Forelimb muscle (tissue), 1 donor: Measurements from ENCODE around the gene LAMTOR4. TPM values are rescaled to one million over a fixed set of nuclear protein-coding genes. Genes with fewer than 3 reads are reported as not detected.

Experiments
- DNase-seq: peaks from one replicate; pipeline ENCODE4 v3.0.0-alpha.2; 2013; ENCODE audit warnings: low read depth
- polyA plus RNA-seq: library from polyadenylated mRNA; unstranded; fragments of 120-200 nt; gene quantifications from one replicate; pipeline ENCODE4 v1.2.1, GENCODE V29; 2013; ENCODE audit not compliant: insufficient read length

The LAMTOR4 gene
- polyA plus RNA-seq, 1 donor: 54.1 TPM

DNA sequence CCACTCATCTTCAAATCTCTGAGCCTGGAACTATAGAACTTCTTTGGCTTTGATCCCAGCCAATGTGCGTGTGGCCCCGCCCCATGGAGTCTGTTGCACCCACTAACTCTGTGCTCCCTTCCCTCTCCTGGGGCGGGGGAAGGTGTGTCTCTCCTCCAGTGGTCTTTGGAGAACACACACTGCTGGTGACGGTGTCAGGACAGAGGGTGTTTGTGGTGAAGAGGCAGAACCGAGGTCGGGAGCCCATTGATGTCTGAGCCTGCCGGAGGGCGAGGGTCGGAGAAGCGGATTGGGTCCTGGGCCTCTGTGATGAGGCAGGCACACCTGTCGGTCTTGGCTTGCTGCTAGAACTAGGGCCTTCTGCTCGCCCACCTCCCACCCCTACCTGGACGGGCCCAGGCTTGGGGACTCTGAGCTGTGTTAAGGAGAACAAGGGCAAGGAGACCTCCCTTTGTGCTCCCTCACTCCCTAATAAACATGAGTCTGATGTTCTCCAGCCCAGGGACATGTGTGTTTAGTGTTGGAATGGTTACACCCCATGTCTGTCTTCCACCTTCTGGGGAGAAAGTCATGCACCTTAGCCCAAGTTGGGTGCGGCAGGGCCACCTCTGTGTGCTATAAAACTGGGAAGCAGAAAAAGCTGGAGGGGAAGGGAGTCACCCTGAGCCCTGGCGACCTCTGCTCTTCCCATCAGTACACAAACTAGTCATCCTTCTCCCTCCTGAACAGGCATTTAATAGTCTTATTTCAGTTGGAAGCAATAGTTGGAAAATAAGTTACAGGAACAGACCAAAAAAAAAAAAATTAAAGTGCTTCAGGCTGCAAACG is 5.2 kb downstream of the LAMTOR4 start:
- DNase-seq: no peak

DNA sequence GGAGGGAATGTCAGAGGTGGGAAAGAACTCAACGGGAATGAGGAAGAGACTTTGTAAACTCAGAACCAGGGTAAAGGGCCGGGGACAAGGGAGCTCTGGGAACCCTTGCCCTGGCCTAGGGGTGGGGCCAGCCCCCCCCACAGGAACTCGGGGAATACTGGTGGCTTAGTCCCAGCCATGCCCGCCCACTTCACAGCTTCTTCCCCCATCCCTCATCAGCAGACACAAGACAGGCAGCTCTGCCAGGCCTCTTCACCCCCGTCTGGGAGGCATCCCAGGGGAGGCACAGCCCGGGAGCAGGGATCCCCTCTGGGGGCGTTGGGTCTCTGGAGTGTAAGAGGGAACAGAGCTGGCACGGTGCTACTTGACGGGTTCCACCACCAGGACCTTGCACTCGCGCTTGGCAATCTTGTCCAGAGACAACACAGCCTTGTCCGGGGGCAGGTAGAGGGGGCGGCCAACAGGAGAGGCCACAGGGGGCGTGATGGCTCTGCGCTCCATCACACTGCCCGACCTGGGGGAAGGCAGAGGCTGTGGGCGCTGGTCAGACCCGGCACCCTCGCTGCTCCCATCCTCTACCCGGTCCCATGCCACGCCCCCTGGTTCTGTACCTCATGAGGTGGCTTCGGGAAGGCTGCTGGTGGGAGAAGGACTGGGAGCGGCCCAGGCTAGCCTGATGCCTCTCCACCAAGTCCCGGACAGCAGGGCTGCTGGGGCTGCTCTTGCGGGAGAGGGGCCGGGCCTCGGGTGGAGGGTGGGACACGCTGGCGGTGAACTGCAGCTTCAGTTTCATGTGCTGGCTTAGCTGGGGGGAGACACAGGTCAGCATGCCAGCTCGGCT is 6.2 kb downstream of the LAMTOR4 start:
- DNase-seq: no peak

DNA sequence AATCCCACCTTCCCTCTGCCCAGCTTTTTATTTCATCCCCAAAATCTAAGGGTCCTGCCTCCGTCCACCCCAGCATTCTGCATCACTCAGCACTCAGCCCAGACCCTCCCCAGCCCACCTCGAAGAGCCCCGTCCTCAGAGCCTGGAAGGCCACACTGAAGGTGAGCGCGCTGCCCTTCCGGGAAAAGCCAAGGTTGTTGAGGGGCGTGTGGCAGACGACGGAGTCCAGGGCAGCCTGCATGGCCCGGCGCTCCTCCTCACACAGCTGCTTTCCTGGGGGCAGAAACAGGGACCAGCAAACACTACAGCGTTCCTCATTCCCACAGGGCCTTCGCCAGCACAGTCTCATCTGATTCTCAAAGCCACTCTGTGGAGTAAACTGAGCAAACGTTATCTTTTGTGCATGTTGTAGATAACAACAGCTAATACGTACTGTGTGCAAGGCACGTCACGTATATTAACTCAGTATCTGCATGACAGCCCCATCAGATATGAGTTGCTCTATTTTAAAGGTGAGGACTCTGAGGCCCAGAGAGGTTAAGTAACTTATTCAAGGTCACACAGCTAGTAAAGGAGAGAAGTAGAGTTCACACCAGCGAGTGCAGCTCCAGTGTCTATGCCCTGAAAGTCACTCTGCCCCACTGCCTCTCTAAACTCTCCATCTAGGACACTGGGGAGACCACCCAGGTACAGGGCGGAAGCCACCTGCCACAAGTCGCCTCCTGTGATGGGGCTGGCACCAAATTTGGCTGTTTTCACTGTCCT is 7.0 kb downstream of the LAMTOR4 start:
- DNase-seq: no peak

DNA sequence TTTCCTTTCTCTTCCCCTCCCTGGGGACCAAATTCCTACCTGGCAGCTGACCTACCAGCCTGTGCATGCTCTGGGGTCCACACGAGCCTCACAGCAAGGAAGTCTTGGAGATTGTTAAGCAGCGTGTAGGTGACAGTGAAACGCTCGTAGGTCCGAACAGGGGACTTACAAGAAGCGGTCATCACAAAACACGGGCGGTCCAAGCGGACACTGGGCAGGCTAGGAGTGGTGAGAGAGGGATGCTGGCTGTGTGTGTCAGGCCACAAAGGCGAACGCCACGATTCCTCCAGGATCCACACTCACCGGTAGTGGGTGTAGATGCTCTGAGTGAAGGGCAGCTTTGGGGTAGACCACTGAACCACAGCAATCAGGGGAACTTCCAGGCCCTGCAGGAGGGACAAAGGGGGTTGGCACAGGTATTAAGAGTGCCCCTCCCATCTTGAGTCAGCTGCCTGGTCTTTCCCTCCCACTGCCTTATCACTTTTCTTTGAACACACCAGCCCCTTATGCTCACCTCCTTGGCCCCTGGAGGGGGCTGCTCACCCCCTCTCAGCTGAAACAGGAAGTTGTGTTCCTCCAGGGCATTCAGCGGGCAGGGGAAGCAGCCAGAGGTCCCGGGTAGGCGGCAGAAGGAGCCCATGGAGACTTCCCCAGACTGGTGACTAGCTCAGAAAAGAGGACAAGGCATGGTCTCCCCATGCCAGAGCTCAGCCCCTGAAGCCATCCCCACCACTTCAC is 7.8 kb downstream of the LAMTOR4 start:
- DNase-seq: no peak

GRCh38 chr7:100157069-100157333 is 8.3 kb downstream of the LAMTOR4 start:
- DNase-seq: no peak

GRCh38 chr7:100157334-100158228 is 8.9 kb downstream of the LAMTOR4 start:
- no peak for DNase-seq

- peak; percentile 62 for DNase-seq
Observed at GRCh38 chr7:100158229-100159098, 9.7 kb downstream of the LAMTOR4 start, which contains the start of gene TRAPPC14. TSS of gene TRAPPC14 (minus strand) at chr7:100158723. CDS start at chr7:100158499, 224 bp downstream.

- no peak for DNase-seq
Observed at GRCh38 chr7:100159099-100159623, 10.4 kb downstream of the LAMTOR4 start.

DNA sequence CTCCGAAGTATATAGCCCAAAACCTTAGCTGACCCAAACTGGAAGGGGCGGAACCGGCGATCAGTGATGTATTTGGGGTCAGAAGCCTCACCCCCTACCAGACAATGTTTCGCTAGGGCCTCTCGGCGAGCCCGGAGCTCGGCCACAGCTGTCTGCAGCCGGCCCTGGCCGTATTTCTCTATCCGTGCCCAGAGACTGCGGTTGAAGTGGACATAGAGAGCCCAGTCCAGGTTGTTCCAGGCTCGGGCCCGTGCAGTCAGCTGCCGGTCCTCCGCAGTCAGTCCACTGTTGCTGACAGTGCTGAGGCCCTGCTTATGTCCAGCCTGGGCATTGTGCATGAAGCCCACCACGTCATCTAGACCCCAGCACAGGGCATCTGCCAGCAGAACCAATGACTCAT is 11.3 kb downstream of the LAMTOR4 start:
- DNase-seq: no peak

- no peak for DNase-seq
Observed at GRCh38 chr7:100163006-100163531, 14.4 kb downstream of the LAMTOR4 start.

- DNase-seq: no peak
Observed at GRCh38 chr7:100163871-100164270, 15.2 kb downstream of the LAMTOR4 start.

DNA sequence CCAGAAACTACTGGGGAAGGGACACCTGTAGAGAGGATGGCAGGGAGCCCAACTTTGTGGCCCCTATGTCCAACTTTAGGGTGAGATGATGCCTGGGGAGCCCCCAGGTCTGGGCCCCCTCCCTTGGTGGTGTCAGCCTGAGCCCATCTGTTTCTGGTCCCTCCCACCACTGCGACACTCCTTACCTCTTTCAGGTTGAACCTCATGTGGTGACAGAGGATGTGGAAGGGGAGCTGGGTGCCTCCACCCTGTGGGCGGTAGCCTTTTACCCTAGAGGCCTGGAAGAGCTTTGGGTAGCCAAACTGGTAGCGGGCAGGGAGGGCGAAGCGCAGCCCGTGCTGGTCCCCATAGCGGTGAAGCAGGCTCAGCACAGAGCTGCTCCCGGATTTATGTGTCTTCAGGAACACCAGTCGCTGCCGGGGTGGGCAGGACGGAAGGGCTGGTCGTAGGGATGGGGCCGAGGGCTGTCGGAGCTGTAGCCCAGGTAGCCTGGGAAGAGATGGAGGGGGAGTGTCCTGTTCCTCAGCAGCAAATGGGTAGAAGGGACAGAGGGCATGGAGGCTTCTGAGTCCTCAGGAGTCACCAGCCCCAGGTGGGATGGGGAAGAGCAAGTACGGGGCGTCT is 17.7 kb downstream of the LAMTOR4 start:
- DNase-seq: no peak

DNA sequence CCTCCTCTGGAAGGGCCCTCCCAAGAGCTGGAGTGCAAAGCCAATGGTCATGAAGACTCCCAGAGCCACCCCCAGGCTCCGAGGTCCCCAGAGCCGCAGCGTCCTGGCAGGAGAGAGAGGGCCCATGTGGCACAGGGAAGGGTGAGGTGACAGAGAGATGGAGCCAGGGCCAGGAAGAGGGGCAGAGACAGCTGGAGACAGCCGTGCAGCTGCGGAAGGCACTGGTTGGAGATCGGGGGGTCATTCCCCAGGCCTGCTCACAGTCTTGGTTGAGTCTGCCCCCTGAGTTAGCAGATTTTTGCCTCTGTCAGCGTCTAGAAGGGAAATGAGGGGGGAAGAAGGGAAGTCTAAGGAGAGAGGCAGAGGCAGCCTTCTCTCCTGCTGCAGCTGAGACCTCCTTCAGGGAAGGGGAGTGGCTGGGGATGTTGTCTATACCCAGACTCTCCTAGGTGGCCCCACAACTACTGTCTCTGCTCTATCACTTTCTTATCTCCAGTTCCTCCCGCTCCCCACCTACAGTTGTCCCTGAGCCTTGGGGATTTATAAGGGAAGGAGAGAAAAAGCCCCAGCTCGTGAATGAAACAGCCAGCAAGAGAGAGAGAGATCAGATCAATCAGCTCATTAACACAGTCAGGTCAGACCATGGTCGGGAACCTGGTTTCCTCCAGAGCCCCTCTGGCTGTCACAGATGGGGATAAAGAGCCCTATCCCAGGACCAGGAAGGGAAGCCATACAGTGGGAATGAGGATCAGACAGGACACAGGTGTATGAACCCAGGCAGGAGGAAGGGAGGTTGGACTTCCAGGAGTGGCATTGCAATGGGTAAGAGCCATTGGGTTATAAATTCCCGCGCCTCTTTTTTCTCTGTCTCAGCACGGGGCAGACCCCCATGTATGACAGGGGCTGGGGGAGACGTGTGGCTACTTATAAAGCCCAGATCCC is 18.5 kb downstream of the LAMTOR4 start:
- no peak for DNase-seq

DNA sequence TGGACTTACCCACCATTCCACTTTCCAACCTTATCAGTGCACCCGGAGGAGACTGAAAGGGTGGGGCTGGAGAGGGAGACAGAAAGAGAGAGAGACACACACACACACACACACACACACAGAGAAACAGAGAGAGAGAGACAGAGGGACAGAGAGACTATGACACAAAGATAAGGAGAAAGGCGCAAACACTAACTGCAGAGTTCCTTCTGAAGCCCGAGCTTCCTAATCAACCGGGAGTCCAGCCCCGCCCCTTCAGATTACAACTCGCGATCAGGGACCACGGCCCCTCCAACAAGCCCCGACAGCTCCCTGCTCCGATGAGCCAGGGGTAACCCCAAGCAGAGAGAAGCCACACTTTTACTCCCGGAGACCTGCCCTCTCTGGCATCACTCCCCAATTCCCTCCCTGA is 19.2 kb downstream of the LAMTOR4 start:
- no peak for DNase-seq

DNA sequence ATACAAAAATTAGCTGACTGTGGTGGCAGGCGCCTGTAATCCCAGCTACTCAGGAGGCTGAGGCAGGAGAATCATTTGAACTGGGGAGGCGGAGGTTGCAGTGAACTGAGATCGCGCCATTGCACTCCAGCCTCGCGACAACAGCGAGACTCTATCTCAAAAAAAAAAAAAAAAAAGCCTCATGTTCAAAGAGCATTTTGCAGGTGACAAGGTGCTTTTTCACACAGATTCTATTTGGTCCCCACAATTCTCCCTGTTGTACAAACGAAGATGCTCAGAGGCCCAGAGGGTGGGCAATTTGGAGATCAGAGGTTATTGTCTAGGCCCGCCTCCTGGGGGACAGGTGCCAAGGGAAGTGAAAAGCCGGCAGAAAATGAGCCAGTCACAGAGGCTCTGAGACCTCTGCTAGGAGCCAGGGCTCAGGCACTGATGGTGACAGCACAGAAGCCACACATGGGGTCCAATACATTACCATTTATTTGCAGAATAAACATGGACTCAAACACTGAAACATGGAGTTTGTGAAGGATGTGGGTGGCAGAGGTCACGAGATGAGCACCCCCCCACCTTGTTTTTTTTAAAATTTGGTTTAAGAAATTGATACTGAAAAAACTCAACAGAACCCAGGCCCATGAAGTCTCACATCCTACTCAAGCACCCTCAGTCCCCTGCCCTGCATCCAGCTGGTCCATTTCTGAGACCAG is 20.6 kb downstream of the LAMTOR4 start:
- DNase-seq: no peak

- no peak for DNase-seq
Observed at GRCh38 chr7:100170101-100170897, 21.6 kb downstream of the LAMTOR4 start.
